Iris pigment epithelial cell (primary cell): ENCODE data around the gene MED15.
"Not testable (repeated sequence)": the region's sequence is repeated elsewhere in the genome, so short reads cannot be mapped to it uniquely, and the experiment has no call there.

Experiments used
- DNase-seq: peaks from one replicate; pipeline ENCODE4 v3.0.0-alpha.2; 2011; ENCODE audit warnings: low read depth

The MED15 gene

GRCh38 chr22:20507253-20508066 lies at the start of gene MED15:
MED15 (plus strand) TSS chr22:20507610; CDS start chr22:20507679, 69 bp downstream.
- peak; percentile 92 for DNase-seq

DNA sequence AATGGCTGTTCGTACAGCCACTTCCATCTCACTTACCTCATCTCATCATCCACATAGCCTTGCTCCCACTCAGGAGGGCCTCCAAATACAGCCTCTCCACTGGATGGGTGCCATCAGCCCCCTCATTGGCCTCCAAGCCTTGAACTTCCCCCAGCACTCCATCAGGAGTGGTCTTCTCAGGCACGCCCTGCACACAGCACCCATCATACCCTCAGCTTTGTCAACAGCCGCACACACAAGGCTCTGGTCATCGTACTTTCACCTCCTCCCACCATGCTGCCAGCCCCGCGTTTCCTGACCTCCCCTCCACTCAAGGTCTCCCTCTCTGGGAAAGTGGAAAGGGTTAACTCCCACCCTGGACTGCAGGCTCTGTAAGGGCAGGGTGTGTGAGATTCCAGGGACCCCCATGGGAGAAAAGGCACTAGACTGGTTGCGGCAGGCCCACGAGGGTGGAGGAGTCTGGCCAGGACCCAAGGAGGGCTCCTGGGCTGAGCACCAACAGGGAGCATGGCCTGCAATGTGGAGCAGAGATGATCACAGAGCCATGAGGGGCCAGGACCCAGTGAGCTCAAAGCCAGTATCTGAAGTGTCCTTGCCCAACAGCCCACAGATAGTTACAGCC lies 48.8 kb upstream of the MED15 start:
- no peak for DNase-seq

DNA sequence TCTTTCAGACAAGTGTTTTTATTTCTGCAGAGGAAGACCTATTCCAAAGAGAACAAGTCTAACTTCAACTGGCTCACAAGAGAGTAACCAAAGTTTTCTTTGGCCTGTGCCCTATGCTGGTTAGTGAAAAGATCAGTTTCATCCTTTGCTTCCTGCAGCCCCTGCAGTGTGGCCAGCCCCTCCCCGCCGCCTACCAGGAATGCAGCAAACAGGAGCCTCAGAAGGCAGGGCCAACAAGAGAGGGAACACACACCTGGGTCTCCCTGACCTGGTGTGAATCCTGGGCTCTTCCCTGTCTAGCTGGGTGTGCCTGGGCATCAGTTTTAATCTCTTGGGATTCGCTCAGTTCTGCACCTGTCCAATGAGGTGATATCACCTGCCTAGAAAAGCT lies 48.3 kb upstream of the MED15 start:
- DNase-seq = no peak

DNA sequence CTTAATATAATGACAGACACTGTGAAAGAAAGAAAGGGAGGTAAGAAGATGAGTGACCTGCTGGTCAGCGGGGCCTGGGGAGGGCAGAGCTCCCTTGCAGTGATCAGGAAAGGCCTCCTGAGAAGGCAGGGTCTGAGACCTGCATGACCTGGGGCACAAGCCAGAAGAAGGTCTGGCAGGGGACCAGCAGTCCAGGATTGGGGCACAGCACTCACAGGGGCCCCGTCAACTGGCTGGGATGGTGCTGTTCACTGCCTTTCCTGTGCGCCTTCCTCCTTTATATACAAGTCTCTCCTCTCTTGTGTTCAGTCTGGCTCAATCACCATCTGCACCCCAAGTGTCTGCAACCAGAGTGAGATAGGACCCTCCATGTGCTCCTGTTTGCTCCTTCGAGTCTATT lies 47.5 kb upstream of the MED15 start:
- DNase-seq = no peak

DNA sequence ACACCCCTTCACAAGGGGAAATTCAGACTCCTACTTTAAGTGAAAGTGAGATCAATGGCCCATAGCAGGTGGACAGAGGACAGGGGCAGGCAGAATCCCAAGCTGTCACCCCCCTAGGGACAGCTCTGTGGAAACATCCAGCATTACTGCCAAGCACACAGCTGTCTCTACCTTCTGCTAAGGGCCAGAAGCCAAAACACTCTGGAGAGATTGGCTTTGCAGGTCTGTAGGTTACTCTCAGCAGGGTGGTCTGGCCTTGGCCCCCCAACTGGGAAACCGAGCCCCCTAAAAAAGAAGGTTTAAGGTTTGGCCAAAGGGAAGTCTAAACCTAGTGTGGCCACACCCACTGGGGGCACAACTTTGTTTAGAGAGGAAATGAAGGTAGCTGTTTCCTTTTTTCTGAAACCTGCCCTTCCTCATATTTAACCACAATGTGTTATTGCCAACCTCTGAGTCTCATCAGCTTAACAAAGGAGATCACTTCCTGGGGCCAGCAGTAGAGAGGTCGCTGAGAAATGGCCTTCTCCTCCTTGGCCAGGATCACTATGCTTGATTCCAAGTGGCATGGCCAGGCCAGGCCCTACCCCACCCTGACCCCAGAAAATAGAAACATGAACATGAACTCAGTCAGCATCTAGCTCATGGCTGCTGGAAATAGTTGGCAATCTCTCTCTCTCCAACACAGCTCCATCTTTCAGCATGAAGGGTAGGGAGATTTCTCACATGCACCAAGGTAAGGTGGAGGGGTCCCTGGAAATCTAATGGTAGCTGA lies 43.9 kb upstream of the MED15 start:
- DNase-seq = no peak

DNA sequence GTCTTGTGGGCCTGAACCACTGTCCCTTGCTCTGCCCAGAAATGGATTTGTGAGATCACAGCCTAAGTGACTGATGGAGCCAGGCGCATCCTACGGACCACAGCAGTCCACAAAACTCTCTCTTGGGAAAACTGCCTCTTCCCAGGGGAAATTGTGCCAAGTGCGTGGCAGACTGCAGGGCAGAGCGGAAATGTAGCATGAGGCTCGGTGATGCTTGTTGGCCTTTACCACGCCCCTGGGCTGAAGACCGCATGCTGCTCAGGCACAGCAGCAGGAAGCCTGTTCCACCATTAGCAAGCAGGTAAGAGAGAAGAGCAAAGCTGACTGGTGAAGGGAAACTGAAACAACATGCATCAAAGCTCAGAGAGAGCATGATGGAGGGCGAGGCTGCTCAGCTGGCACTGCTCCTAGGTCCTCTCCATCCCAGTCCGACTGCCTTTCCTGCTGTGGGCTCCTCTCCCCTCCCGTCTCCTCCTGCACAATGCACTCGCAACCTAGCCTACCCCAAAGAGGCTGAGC lies 43.3 kb upstream of the MED15 start:
- DNase-seq = no peak

DNA sequence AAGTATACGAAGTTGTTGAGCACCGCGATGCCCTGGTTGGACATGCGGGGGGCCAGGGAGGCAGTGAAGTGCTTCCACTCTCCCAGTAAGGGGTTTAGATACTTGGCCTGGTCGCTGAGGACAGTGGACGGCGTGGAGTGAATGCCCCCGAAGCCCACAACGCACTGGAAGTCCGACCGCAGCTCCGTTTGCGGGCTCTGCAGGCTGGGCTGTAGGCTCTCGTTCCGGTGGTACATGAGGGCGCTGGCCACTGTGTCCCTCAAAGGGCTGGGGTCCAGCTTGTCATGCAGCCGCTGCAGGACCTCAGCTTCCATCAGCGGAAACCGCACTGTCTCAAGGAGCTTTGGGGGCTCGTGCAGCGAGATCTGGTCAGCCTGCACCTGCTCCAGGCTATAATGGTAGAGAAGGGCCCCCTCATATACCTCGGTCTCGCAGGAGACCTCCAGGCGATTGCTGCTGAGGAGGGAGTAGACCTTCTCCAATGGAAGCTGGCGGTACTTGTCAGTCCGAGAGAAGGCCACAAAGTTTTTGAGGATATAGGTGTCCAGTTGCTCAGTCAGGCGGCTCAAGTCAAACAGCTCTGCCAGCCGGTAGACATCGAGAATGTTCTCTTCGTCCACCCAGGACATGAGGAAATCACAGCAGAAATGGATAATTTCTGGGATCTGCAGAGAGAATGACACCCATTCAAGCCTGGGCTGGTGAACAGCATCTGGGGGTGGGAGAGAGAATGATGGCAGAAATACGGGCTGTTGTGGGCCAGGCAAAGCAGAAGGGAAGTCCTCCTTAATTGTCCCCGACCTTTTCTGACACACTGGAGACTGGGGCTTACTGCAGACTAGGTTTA lies 42.3 kb upstream of the MED15 start:
- DNase-seq = no peak

DNA sequence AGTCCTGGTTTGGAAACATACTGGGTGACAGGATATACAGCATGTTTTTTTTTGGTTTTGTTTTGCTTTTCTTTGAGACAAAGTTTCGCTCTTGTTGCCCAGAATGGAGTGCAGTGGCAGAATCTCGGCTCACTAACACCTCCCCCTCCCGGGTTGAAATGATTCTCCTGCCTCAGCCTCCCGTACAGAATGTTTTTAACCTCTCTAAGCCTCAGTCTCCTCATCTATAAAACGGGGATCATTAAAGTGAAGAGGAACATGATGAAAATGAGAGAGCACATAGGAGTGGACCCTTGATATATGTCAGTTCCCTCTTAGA lies 41.7 kb upstream of the MED15 start:
- no peak for DNase-seq

DNA sequence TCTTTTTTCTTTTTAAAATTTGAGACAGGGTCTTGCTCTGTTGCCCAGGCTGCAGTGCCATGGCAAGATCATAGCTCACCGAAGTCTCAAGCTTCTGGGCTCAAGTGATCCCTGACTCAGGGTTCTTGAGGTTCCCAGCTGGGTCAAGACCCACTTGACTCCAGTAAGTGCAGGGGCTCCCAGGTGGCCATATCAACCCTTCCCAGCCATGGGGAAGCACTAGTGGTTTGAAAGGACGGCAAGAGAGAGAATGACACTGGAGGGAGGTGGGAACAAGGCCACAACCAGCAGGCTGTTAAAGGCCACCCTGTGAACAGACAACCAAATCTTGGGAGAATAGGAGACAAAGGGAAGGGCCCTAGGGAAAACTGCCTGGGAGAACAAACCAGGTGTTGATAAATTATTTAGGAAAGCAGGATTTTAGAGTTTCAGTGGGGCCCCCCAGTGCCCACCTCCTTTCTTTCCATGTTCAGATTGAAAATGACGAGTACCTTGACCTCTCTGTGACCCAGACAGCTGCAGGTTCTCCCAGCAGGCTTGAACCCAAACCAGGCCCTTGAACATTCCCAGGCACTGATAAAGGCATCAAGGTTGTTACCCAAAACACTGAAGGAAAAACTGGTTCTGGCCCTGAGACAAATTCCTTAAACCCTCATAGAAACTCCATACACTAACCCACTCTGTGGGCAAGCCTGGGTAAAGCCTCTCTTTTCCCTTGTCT lies 40.6 kb upstream of the MED15 start:
- no peak for DNase-seq

DNA sequence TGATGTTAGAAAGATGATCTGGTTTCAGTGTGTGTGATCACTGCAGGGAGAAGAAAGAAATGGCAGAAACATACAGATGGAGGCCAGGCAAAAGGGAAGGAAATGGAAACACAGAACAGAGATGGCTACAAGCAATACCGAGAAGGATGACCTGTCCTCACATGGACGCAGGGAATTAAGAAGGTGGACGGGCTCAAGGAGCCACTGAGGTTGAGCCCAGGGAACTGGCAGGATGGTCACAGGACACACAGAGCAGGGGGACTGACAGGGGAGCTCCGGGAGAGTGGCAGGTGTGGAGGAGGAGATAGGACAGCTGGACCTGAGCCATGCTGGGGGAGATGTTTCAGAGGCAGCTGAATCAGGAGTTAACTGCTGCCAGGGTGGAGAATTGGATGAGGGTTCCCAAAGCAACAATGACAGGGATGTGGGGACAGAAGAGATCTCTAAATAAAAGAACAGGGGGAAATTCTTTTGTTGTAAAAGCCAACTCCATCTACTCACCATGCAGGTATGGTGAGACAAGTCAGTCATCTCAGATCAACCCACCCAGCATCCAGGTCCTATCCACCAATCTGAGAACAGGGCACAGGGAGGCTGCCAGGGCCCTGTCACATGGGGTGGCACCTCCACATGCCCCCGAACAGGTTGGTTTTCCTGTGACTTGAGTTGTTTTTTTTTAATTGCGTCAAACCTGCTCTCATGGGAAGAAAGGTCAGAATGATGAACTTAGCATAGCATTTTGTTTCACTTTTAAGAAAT lies 38.1 kb upstream of the MED15 start:
- no peak for DNase-seq

DNA sequence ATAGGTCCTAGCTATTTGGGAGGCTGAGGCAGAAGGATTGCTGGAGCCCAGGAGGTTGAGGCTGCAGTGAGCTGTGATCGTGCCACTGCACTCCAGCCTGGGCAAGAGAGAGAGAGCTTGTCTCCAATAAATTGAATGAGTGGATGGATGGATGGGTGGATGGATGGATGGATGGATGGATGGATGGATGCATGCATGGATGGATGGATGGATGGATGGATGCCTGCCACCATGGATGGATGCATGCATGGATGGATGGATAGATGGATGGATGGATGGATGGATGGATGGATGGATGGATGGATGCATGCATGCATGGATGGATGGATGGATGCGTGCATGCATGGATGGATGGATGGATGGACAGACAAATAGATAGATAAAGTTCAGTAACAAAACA lies 36.9 kb upstream of the MED15 start:
- not testable (repeated sequence) for DNase-seq

DNA sequence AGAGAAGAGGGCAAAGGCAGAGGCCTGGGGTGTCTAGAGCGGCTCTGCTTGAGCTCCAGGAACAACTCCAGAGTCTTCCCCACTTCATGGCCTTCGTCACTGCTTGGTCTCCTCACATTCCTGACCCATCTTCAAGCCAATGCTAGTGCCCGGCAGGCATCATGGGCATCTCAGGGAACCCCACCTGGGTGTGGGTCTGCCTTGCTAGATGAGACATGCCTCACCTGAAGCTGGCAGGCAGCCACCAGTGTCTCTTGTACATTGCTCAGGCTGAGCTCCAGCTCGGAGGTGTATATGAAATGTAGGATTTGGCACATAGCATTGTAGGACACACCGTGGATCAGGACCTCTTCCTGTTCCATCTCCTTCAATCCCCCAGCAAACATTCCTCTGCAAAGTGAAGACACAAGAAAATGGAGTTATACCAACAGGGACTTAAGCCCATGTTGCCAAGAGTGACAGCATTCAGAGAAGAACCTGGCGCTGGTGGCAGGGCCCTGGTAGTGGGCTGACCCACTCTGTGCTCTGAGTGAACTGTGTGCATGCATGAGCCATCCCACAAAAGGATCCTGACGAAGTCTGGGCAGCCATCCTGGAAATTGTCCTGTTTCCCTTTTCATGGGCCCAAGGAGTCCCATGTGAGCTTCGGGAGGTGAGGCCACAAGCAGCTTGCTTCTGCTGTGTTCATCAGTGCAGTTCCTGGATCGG lies 36.1 kb upstream of the MED15 start:
- DNase-seq = no peak

- DNase-seq = no peak
Observed at GRCh38 chr22:20472629-20473442, 34.6 kb upstream of the MED15 start.

GRCh38 chr22:20475115-20475436 lies 32.3 kb upstream of the MED15 start:
- no peak for DNase-seq

DNA sequence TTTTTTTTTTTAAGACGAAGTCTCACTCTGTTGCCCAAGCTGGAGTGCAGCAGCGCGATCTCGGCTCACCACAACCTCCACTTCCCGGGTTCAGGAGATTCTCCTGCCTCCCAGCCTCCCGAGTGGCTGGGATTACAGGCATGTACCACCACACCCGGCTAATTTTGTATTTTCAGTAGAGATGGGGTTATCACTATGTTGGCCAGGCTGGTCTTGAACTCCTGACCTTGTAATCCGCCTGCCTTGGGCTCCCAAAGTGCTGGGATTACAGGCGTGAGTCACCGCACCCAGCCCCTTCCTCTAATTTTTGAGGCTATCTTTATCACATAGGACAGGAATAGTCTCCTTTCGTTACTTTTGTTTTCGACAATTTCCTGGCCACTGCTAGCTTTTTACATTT lies 31.8 kb upstream of the MED15 start:
- DNase-seq = not testable (repeated sequence)

DNA sequence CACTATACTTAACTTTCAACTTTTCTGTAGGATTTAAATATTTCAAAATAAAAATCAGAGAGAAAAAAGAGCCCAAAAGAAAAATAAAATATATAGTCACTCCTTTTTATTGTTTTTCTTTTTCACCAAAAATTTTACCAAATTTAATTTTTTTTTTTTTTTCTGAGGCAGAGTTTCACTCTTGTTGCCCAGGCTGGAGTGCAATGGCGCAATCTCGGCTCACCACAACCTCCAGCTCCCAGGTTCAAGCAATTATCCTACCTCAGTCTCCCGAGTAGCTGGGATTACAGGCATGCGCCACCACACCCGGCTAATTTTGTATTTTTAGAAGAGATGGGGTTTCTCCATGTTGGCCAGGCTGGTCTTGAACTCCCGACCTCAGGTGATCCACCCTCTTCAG lies 29.4 kb upstream of the MED15 start:
- not testable (repeated sequence) for DNase-seq

DNA sequence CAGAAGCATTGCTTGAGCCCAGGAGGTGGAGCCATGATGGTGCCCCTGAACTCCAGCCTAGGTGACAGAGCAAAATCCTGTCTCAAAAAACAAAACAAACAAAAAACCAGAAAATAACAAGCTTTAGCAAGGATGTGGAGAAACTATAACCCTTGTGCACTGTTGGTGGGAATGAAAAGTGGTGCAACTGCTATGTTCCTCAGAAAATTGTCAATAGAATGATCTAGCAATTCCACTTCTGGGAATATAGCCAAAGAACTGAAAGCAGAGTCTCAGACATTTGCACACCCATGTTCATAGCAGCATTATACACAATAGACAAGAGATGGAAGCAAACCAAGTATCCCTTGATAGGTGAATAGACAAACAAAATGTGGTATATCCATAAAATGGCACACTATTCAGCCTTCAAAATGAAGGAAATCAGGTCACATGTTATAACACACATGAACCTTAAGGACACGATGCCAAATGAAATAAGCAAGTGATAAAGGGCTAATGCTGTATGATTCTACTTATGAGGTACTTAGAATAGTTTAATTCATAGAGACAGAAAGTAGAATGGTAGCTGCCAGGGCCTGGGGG lies 27.7 kb upstream of the MED15 start:
- DNase-seq = peak; percentile 60

DNA sequence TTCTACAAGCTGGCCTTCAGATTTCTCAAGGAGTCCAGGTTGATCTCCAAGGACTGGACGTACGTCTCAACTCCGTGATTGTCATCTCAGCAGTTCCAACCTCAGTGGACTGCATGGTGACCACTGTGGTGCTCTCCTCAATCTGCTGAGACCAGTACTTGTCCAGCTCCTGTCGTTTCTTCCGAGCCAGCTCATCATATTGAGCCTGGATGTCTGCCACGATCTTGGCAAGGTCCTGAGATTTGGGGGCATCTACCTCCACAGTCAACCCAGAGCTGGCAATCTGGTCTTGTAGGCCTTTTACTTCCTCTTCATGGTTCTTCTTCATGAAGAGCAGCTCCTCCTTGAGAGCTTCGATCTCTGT lies 24.3 kb upstream of the MED15 start:
- DNase-seq = not testable (repeated sequence)

- no peak for DNase-seq
Observed at GRCh38 chr22:20483771-20484170, 23.6 kb upstream of the MED15 start.
